ENCODE data around the gene GGA3. TPM values are rescaled to one million over a fixed set of nuclear protein-coding genes. Genes with fewer than 3 reads are reported as not detected.

GGA3 gene
- total RNA-seq, 1 experiment from 2014 or later, result 30.8 TPM

GRCh38 chr17:75191584-75191983 is 69.8 kb downstream of the GGA3 start:
- no peak for DNase-seq
- Histone ChIP-seq H3K27me3 (ENCODE audit: control insufficient read depth, insufficient read depth, low read length) (no peaks in the 10 kb centered on the region), H3K4me3 (ENCODE audit: insufficient read depth, low read depth, low read length) (no peak overlapping the region), H3K36me3 (replicated peaks; ENCODE audit: control insufficient read depth, insufficient read depth, low read length) (no peaks in the 10 kb centered on the region)

GRCh38 chr17:75188614-75189013 is 72.8 kb downstream of the GGA3 start:
- no peaks in the 10 kb centered on the region for H3K36me3 ChIP-seq (replicated peaks; ENCODE audit: control insufficient read depth, insufficient read depth, low read length)
- H3K4me3 ChIP-seq (ENCODE audit: insufficient read depth, low read depth, low read length), result no peak overlapping the region
- no peaks in the 10 kb centered on the region for H3K27me3 ChIP-seq (ENCODE audit: control insufficient read depth, insufficient read depth, low read length)
- DNase-seq, result no peak

Other genes with a start within 250 kb of the GGA3 start
- gene MRPL58, start 248.9 kb downstream of the GGA3 start, total RNA-seq (2014; rRNA removed; shearing (Covaris generic)), result 62.0 and 68.4 TPM in 2 replicates
- 399 and 432 TPM in 2 replicates for gene ATP5PD, start 214.6 kb downstream of the GGA3 start, total RNA-seq (2014; rRNA removed; shearing (Covaris generic))
- 34.9 and 41.0 TPM in 2 replicates for gene KCTD2, start 214.4 kb downstream of the GGA3 start, total RNA-seq (2014; rRNA removed; shearing (Covaris generic))
- gene SLC16A5, start 173.7 kb downstream of the GGA3 start, total RNA-seq (2014; rRNA removed; shearing (Covaris generic)), result 28.2 and 38.8 TPM in 2 replicates
- gene ARMC7, start 151.6 kb downstream of the GGA3 start, total RNA-seq (2014; rRNA removed; shearing (Covaris generic)), result 6.2 and 9.5 TPM in 2 replicates
- gene NT5C, start 129.9 kb downstream of the GGA3 start, total RNA-seq (2014; rRNA removed; shearing (Covaris generic)), result 106 and 118 TPM in 2 replicates
- 410 and 454 TPM in 2 replicates for gene JPT1, start 107.1 kb downstream of the GGA3 start, total RNA-seq (2014; rRNA removed; shearing (Covaris generic))
- 321 and 329 TPM in 2 replicates for gene SUMO2, start 78.6 kb downstream of the GGA3 start, total RNA-seq (2014; rRNA removed; shearing (Covaris generic))
- 61.7 and 62.8 TPM in 2 replicates for gene NUP85, start 55.9 kb downstream of the GGA3 start, total RNA-seq (2014; rRNA removed; shearing (Covaris generic))
- gene MRPS7, start 273 bp upstream of the GGA3 start, total RNA-seq (2014; rRNA removed; shearing (Covaris generic)), result 128 and 166 TPM in 2 replicates
- gene MIF4GD, start 9.6 kb upstream of the GGA3 start, total RNA-seq (2014; rRNA removed; shearing (Covaris generic)), result 28.0 TPM in 2 replicates
- gene SLC25A19, start 27.8 kb upstream of the GGA3 start, total RNA-seq (2014; rRNA removed; shearing (Covaris generic)), result 25.7 and 31.0 TPM in 2 replicates
- 98.7 and 100 TPM in 2 replicates for gene GRB2, start 144.1 kb upstream of the GGA3 start, total RNA-seq (2014; rRNA removed; shearing (Covaris generic))
- 58.2 and 76.8 TPM in 2 replicates for gene TMEM94, start 195.0 kb upstream of the GGA3 start, total RNA-seq (2014; rRNA removed; shearing (Covaris generic))

Data from H7 (cell line).